Psoas muscle (tissue), 8 donors: ENCODE data around the gene GSTCD. TPM values are rescaled to one million over a fixed set of nuclear protein-coding genes. Genes with fewer than 3 reads are reported as not detected.
A peak's percentile ranks its signal among the peaks of the same experiment; 100 is the strongest.
"Not testable (repeated sequence)": the region's sequence is repeated elsewhere in the genome, so short reads cannot be mapped to it uniquely, and the experiment has no call there.

Source experiments
- ATAC-seq, 4 donors: fragments of 200-7000 bp; cut with Tn5 transposase; one replicate each; pipeline ENCODE4 v1.9.1; 2020; ENCODE audit warnings: moderate library complexity in 3 of 4, mild to moderate bottlenecking in 2 of 4
- DNase-seq, 2 donors: peaks; one replicate each; pipeline ENCODE4 v3.0.0-alpha.2; 2020
- H3K27ac ChIP-seq: fragments of 200-600 bp; one replicate; pipeline ENCODE4 v1.8.0; 2022
- H3K27me3 ChIP-seq, 3 donors: fragments of 200-600 bp in 1 of 3; one replicate each; pipeline versions ENCODE4 v1.6.1 to v1.8.0; 2013 to 2022; ENCODE audit warnings: low read length in 2 of 3, mild to moderate bottlenecking in 2 of 3, moderate library complexity in 1 of 3; ENCODE audit not compliant: insufficient read depth in 3 of 3
- H3K36me3 ChIP-seq, 2 donors: fragments of 200-600 bp in 1 of 2; one replicate each; pipeline versions ENCODE4 v1.6.1 to v1.8.0; 2013 to 2022; ENCODE audit warnings: low read depth in 1 of 2, mild to moderate bottlenecking in 1 of 2, moderate library complexity in 1 of 2; ENCODE audit not compliant: insufficient read depth in 1 of 2
- H3K4me1 ChIP-seq: fragments of 200-600 bp; one replicate; pipeline ENCODE4 v1.8.0; 2022
- H3K4me3 ChIP-seq: fragments of 200-600 bp; one replicate; pipeline ENCODE4 v1.8.0; 2022; ENCODE audit warnings: mild to moderate bottlenecking
- H3K9me3 ChIP-seq: fragments of 200-600 bp; one replicate; pipeline ENCODE4 v1.8.0; 2022
- WGBS, 3 donors: extraction: QIAGEN DNeasy Blood & Tissue Kit; methylation state at CpG; one replicate each; pipeline versions ENCODE4 v1.1.6 to v1.1.7; 2013; 5-methylcytosine and 5-hydroxymethylcytosine counted together
- intact Hi-C, 2 donors: fragments of 100-400 bp; cut with DNase I; formaldehyde crosslinking; loops; one replicate each; pipeline versions ENCODE4 v1.11.0 to v1.14.2; 2022
- polyA plus RNA-seq, 3 donors: library from polyadenylated mRNA; stranded (reverse); fragments of 200-250 nt; gene quantifications; one replicate each; pipeline ENCODE4 v1.2.3, GENCODE V29; 2013
- total RNA-seq, 4 donors: library from RNA; stranded (reverse); fragmentation: NEBNext Ultra II Directional in 2 of 4; extraction: Animal tissue kit (Norgen Biotek cat#: 25700) in 2 of 4; gene quantifications; one replicate each; pipeline versions ENCODE4 v1.2.1 to v1.2.4, GENCODE V29; 2021 to 2023
- TF ChIP-seq, protein P1 (sequence below): fragments of 200-600 bp; IDR thresholded peaks from one replicate; pipeline ENCODE4 v1.8.0; 2022; ENCODE audit warnings: antibody characterized with exemption
- donor health status: healthy with polysubstance abuse.
- donor health status: DM: no; HTN: no; CAD: no; lungs with moderate emphysema.
- donor health status: Bipolar disorder and iron deficiency.
- donor health status: healthy.
- donor health status: DM: yes; HTN: yes; CAD: no.
- donor health status: DM: no; HTN: no; CAD: no.
- donor health status: DM: no; HTN: no; CAD: no.
- donor health status: DM: yes; HTN: yes; CAD: no.

Gene GSTCD
- total and polyA plus RNA-seq, 7 donors, result 0.82 to 6.6 (median 3.5) TPM

DNA sequence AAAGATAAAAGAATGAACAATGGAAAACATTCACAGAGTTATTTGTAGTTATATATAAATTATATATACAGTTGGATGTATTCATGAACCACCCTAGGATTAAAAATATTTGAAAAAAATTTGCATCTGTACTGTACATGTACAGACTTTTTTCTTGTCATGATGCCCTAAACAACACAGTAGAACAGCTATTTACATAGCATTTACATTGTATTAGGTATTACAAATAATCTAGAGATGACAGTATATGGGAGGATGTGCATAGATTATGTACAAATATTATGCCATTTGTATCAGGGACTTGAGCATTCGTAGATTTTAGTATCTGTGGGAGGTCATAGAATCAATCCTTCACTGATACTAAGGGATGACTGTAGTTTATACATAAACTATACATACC is 44.8 kb downstream of the GSTCD start:
- Histone ChIP-seq H3K27me3 (no peaks in the 10 kb centered on the region), H3K36me3 (no peaks in the 10 kb centered on the region), H3K27ac (no peak overlapping the region), H3K4me1 (no peaks in the 10 kb centered on the region), H3K9me3 (no peaks in the 10 kb centered on the region), H3K4me3 (no peak overlapping the region)
- WGBS, 3 donors, result 92 to 100% (median 93%) methylated on average over 1 of the region's 1 CpG
- DNase-seq (no peak), ATAC-seq (no peak)
- TF ChIP-seq, protein P1, sequence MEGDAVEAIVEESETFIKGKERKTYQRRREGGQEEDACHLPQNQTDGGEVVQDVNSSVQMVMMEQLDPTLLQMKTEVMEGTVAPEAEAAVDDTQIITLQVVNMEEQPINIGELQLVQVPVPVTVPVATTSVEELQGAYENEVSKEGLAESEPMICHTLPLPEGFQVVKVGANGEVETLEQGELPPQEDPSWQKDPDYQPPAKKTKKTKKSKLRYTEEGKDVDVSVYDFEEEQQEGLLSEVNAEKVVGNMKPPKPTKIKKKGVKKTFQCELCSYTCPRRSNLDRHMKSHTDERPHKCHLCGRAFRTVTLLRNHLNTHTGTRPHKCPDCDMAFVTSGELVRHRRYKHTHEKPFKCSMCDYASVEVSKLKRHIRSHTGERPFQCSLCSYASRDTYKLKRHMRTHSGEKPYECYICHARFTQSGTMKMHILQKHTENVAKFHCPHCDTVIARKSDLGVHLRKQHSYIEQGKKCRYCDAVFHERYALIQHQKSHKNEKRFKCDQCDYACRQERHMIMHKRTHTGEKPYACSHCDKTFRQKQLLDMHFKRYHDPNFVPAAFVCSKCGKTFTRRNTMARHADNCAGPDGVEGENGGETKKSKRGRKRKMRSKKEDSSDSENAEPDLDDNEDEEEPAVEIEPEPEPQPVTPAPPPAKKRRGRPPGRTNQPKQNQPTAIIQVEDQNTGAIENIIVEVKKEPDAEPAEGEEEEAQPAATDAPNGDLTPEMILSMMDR, result no peak
- intact Hi-C loops, result no loop called here

DNA sequence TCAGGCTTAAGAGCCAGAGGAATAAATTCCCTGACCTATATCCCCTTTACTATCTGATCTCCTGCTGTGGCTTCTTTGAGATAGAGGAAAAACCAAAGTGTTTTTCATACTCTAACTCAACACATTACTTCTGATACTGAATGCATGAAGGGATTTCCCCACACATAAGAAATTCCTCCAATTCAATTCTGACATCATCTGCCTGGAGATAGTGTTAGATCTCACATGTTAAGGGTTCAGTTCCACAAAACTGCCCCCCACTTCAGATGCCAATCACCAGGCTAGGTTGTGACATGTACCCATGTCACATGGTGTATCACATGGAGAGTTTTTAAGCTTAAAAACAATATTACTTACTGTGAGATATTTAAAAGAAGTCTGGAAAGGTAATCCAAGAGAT is 46.8 kb downstream of the GSTCD start:
- Histone ChIP-seq H3K9me3 (no peaks in the 10 kb centered on the region), H3K27me3 (no peaks in the 10 kb centered on the region), H3K4me3 (no peak overlapping the region), H3K4me1 (no peaks in the 10 kb centered on the region), H3K27ac (no peak overlapping the region), H3K36me3 (no peaks in the 10 kb centered on the region)
- DNase-seq, result no peak
- intact Hi-C loops, result no loop called here
- TF ChIP-seq, protein P1, result no peak
- no peak for ATAC-seq

DNA sequence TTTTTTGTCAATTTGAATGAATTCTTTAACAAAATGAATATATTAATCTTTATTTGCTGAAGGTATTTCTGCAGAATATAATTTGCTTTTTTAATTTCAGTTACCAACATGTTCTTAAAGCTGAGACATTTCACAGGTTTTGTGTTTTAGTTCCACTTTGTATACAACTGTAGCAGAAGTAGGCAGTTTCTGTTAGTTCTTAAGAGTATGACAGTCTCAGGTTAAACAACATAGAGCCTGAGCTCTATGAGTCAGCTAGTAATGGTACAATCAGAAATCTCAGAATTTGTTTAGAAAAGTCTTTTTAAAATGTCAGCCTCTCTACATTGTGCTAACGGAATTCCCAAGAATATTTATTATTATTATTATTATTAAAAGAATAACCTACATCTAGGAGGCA is 50.4 kb downstream of the GSTCD start:
- TF ChIP-seq, protein P1, result no peak
- WGBS, 3 donors, result 91 to 99% (median 91%) methylated on average over 1 of the region's 1 CpG
- H3K27me3 ChIP-seq, result no peaks in the 10 kb centered on the region
- no peak for ATAC-seq
- H3K27ac ChIP-seq, result no peak overlapping the region
- no peaks in the 10 kb centered on the region for H3K4me1 ChIP-seq
- no peaks in the 10 kb centered on the region for H3K36me3 ChIP-seq
- intact Hi-C loops, result no loop called here
- no peaks in the 10 kb centered on the region for H3K9me3 ChIP-seq
- H3K4me3 ChIP-seq, result no peak overlapping the region
- no peak for DNase-seq

DNA sequence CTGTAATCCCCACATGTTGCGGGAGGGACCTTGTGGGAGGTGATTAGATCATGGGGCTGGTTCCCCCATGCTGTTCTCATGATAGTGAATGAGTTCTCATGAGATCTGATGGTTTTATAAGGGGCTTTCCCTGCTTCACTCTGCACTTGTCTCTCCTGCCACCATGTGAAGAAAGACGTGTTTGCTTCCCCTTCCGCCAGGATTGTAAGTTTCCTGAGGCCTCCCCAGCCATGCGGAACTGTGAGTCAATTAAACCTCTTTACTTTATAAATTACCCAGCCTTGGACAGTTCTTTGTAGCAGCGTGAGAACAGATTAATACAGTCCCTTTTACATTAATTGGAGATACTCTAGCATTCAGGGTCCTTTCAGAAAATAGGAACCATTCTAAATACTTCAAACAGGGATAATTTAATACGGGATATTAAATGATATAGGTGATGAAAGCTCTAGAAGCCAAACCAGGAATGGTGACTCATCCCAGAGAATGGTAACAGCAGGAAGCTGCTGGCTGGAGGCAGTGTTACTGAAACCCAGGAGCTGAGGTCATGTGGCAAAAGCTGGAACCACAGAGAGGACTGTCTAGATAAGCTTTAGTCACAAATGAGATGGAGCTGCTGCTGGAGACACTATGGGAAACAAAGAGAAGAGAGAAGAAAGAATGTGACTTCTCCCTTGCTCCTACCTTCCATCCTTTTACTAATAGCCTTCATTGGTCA is 57.3 kb downstream of the GSTCD start:
- peak overlapping the region; percentile 65 for H3K27ac ChIP-seq
- TF ChIP-seq, protein P1, result no peak
- peaks cover 9% of the 10 kb centered on the region for H3K4me1 ChIP-seq
- no peaks in the 10 kb centered on the region for H3K9me3 ChIP-seq
- DNase-seq (peak in 1 of 2 donors; percentile 52), ATAC-seq (peak; percentile 98 to 100 (median 100))
- intact Hi-C loops, result no loop called here
- WGBS, 3 donors, result 57 to 75% (median 68%) methylated on average over 6 of the region's 6 CpGs
- no peaks in the 10 kb centered on the region for H3K27me3 ChIP-seq
- H3K36me3 ChIP-seq, result no peaks in the 10 kb centered on the region
- H3K4me3 ChIP-seq, result no peak overlapping the region

DNA sequence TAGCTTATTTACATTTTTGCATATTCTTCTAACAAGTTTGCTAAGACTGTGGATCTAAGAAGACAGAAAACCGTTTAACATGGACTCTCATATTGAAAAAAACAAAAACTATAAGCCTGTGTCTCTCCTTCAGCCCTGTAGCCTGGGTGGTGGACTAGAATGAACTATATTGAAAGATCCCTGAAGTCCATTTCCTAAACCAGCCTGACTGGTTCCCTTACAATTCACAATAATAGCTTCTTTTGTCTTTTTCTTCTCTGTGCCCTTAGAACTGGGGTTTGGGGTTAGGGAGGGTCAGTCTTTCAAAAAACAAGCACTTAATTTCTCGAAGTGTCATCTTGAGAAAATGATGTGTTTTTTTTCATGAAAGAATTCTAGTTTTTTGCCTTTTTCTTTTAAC is 59.0 kb downstream of the GSTCD start:
- Histone ChIP-seq H3K4me1 (peaks cover 9% of the 10 kb centered on the region), H3K4me3 (no peak overlapping the region), H3K27ac (no peak overlapping the region), H3K36me3 (no peaks in the 10 kb centered on the region), H3K27me3 (no peaks in the 10 kb centered on the region), H3K9me3 (no peaks in the 10 kb centered on the region)
- DNase-seq, result no peak
- no peak for ATAC-seq
- intact Hi-C loops, result no loop called here
- TF ChIP-seq, protein P1, result no peak
- 89 to 94% (median 92%) methylated on average over 2 of the region's 2 CpGs for WGBS, 3 donors

DNA sequence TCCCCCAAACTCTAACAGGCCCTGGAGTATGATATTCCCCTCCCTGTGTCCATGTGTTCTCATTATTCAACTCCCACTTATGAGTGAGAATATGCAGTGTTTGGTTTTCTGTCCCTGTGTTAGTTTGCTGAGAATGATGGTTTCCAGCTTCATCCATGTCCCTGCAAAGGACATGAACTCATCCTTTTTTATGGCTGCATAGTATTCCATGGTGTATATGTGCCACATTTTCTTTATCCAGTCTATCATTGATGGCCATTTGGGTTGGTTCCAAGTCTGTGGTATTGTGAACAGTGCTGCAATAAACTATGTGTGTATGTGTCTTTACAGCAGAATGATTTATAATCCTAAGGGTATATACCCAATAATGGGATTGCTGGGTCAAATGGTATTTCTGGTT is 61.9 kb downstream of the GSTCD start:
- intact Hi-C loops, H3K4me1 ChIP-seq, H3K27me3 ChIP-seq, H3K4me3 ChIP-seq, H3K9me3 ChIP-seq, H3K36me3 ChIP-seq, ATAC-seq, DNase-seq, H3K27ac ChIP-seq: not testable (repeated sequence)

DNA sequence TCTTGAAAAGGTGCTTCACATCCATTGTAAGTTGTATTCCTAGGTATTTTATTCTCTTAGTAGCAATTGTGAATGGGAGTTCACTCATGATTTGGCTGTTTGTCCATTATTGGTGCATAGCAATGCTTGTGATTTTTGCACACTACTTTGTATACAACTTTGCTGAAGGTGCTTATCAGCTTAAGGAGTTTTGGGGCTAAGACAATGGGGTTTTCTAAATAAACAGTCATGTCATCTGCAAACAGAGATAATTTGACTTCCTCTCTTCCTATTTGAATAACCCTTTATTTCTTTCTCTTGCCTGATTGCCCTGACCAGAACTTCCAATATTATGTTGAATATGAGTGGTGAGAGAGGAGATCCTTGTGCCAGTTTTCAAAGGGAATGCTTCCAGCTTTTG is 63.5 kb downstream of the GSTCD start:
- not testable (repeated sequence) for H3K4me1 ChIP-seq, H3K36me3 ChIP-seq, H3K9me3 ChIP-seq, H3K27me3 ChIP-seq, H3K27ac ChIP-seq, H3K4me3 ChIP-seq, ATAC-seq, DNase-seq
- intact Hi-C loops, result loop anchor here in 1 of 2 donors (1.0 kb wide), 1 partner anchor 18 kb away; no protein-coding TSS in a partner anchor
